ENCODE data around the gene GTPBP3. TPM values are rescaled to one million over a fixed set of nuclear protein-coding genes. Genes with fewer than 3 reads are reported as not detected.

Gene GTPBP3
- total RNA-seq, 2 experiments from 2014 or later, result 83.2 to 113 TPM

GRCh38 chr19:17347361-17347760, 10.0 kb downstream of the GTPBP3 start:
- POLR2A ChIA-PET, result interaction anchor here (0.9 kb wide), 1 partner anchor 26 kb away, joined by 3 read pairs; no protein-coding TSS in a partner anchor
- Histone ChIP-seq H4K20me1 (ENCODE audit: insufficient read depth, low read length) (no peaks in the 10 kb centered on the region), H3K9me2 (ENCODE audit: insufficient read depth, low read length) (no peaks in the 10 kb centered on the region), H3K9me3 (ENCODE audit: low read length) (no peaks in the 10 kb centered on the region), H3K27ac (ENCODE audit: low read depth, low read length, poor library complexity, severe bottlenecking) (no peak overlapping the region), H3K36me3 (ENCODE audit: insufficient read depth, low read length) (peaks cover 17% of the 10 kb centered on the region), H3K79me2 (ENCODE audit: insufficient read depth, low read depth, low read length) (no peaks in the 10 kb centered on the region), H3K4me3 (ENCODE audit: low read depth, low read length, poor library complexity, severe bottlenecking) (no peak overlapping the region), H3K4me2 (ENCODE audit: low read length) (no peak overlapping the region), H3K4me1 (ENCODE audit: insufficient read depth, low read length, poor library complexity, severe bottlenecking) (peaks cover 31% of the 10 kb centered on the region), H2AFZ (ENCODE audit: low read length) (no peak overlapping the region)
- no TSS peak for BruUV-seq (replicated peaks)
- CTCF ChIA-PET (ENCODE audit: unreplicated experiment), result no interaction called here
- TF ChIP-seq EZH2phosphoT487 (IDR thresholded peaks at IDR 0.05; ENCODE audit: borderline replicate concordance, low read depth, low read length), result no peak
- TF ChIP-seq, protein P1, sequence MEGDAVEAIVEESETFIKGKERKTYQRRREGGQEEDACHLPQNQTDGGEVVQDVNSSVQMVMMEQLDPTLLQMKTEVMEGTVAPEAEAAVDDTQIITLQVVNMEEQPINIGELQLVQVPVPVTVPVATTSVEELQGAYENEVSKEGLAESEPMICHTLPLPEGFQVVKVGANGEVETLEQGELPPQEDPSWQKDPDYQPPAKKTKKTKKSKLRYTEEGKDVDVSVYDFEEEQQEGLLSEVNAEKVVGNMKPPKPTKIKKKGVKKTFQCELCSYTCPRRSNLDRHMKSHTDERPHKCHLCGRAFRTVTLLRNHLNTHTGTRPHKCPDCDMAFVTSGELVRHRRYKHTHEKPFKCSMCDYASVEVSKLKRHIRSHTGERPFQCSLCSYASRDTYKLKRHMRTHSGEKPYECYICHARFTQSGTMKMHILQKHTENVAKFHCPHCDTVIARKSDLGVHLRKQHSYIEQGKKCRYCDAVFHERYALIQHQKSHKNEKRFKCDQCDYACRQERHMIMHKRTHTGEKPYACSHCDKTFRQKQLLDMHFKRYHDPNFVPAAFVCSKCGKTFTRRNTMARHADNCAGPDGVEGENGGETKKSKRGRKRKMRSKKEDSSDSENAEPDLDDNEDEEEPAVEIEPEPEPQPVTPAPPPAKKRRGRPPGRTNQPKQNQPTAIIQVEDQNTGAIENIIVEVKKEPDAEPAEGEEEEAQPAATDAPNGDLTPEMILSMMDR (conservative IDR thresholded peaks at IDR 0.05; ENCODE audit: low read length), result no peak
- DNase-seq (ENCODE audit: low spot score), result no peak
- intact Hi-C loops (cut with micrococcal nuclease; ENCODE audit: unreplicated experiment), result loop anchor here (2.0 kb wide), 1 partner anchor 119 kb away; no protein-coding TSS in a partner anchor

DNA sequence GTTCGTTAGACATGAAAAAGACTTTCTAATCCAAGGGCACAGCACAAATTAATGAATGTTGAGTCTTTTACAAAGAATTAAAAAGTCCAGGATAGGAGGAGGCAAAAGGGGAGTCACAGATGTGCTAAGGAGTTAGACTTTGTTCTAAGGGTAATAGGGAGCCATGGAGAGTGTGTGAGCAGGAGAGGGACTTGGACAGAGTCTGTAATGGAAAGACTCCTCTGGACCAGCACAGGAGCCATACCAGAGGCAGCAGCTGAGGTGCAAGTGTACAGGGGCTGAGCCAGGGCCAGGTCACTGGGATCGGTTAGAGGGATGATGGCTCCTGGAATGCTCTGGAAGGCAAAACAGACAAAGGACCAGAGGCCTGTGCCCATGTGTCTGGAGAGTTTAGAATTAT, 10.5 kb downstream of the GTPBP3 start:
- Histone ChIP-seq H3K36me3 (ENCODE audit: insufficient read depth, low read length) (peaks cover 12% of the 10 kb centered on the region; the same call in 1 of the 2 replicates), H3K79me2 (ENCODE audit: insufficient read depth, low read depth, low read length) (no peaks in the 10 kb centered on the region), H3K4me3 (ENCODE audit: low read depth, low read length, poor library complexity, severe bottlenecking) (no peak overlapping the region), H3K4me1 (ENCODE audit: insufficient read depth, low read length, poor library complexity, severe bottlenecking) (peaks cover 31% of the 10 kb centered on the region), H3K9me2 (ENCODE audit: insufficient read depth, low read length) (no peaks in the 10 kb centered on the region), H3K27ac (ENCODE audit: low read depth, low read length, poor library complexity, severe bottlenecking) (no peak overlapping the region), H3K4me2 (ENCODE audit: low read length) (no peak overlapping the region), H2AFZ (ENCODE audit: low read length) (no peak overlapping the region), H3K9me3 (ENCODE audit: low read length) (no peaks in the 10 kb centered on the region), H4K20me1 (ENCODE audit: insufficient read depth, low read length) (no peaks in the 10 kb centered on the region)
- no peak for DNase-seq (ENCODE audit: low spot score)
- intact Hi-C loops (cut with micrococcal nuclease; ENCODE audit: unreplicated experiment), result loop anchor here (2.0 kb wide), 1 partner anchor 119 kb away; no protein-coding TSS in a partner anchor
- ChIA-PET CTCF (ENCODE audit: unreplicated experiment) (no interaction called here), POLR2A (no interaction called here)
- BruUV-seq (replicated peaks), result no TSS peak
- TF ChIP-seq EZH2phosphoT487 (IDR thresholded peaks at IDR 0.05; ENCODE audit: borderline replicate concordance, low read depth, low read length), result no peak
- TF ChIP-seq, protein P1 (conservative IDR thresholded peaks at IDR 0.05; ENCODE audit: low read length), result no peak

DNA sequence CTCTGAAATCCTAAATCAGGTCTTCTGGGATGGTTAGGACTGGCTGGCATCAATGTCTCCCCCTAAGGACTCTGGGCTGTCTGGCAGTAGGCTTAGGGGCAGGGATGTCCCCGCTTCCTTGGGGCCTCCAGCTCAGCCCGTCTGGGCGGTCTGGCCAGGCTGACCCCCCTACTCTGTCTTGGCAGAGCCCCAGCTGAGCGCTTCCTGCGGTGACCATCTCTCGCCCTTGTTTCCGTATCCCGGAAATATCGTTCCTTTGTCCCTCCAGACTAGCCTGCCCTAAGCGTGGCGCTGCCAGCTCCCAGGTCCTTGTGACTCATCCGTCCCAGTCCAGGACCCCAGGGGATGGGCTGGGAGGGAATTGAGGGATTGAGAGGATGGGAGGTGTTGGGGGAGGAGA, 11.3 kb downstream of the GTPBP3 start:
- no TSS peak for BruUV-seq (replicated peaks)
- no peak overlapping the region for H3K4me2 ChIP-seq (ENCODE audit: low read length)
- POLR2A ChIA-PET, result no interaction called here

More for the DNA sequence above, 11.3 kb downstream of the GTPBP3 start:
- no peak overlapping the region for H2AFZ ChIP-seq (ENCODE audit: low read length)
- peaks cover 5% of the 10 kb centered on the region; the same call in 1 of the 2 replicates for H3K36me3 ChIP-seq (ENCODE audit: insufficient read depth, low read length)
- DNase-seq (ENCODE audit: low spot score), result no peak
- H4K20me1 ChIP-seq (ENCODE audit: insufficient read depth, low read length), result no peaks in the 10 kb centered on the region
- no peaks in the 10 kb centered on the region for H3K79me2 ChIP-seq (ENCODE audit: insufficient read depth, low read depth, low read length)
- H3K4me1 ChIP-seq (ENCODE audit: insufficient read depth, low read length, poor library complexity, severe bottlenecking), result peaks cover 31% of the 10 kb centered on the region
- intact Hi-C loops (cut with micrococcal nuclease; ENCODE audit: unreplicated experiment), result no loop called here
- no peaks in the 10 kb centered on the region for H3K9me3 ChIP-seq (ENCODE audit: low read length)
- H3K27ac ChIP-seq (ENCODE audit: low read depth, low read length, poor library complexity, severe bottlenecking), result no peak overlapping the region
- H3K4me3 ChIP-seq (ENCODE audit: low read depth, low read length, poor library complexity, severe bottlenecking), result no peak overlapping the region
- TF ChIP-seq, protein P1 (conservative IDR thresholded peaks at IDR 0.05; ENCODE audit: low read length), result no peak
- TF ChIP-seq EZH2phosphoT487 (IDR thresholded peaks at IDR 0.05; ENCODE audit: borderline replicate concordance, low read depth, low read length), result no peak
- CTCF ChIA-PET (ENCODE audit: unreplicated experiment), result interaction anchor here (0.5 kb wide), 1 partner anchor 1278 kb away, joined by 5 read pairs; no protein-coding TSS in a partner anchor
- H3K9me2 ChIP-seq (ENCODE audit: insufficient read depth, low read length), result no peaks in the 10 kb centered on the region
